Liver (tissue), 9 donors: ENCODE measurements around the gene HTR4. TPM values are rescaled to one million over a fixed set of nuclear protein-coding genes. Genes with fewer than 3 reads are reported as not detected.
A peak's percentile ranks its signal among the peaks of the same experiment; 100 is the strongest.

ENCODE experiments used
- DNase-seq: peaks from one replicate; pipeline ENCODE4 v3.0.0-alpha.2; 2017; ENCODE audit warnings: low spot score
- H3K27ac ChIP-seq, 2 donors: one replicate each; pipeline ENCODE4 v1.7.0; 2013; ENCODE audit warnings: inconsistent platforms in 2 of 2, low read length in 2 of 2, control low read depth in 1 of 2, low read depth in 1 of 2, mild to moderate bottlenecking in 1 of 2
- H3K27me3 ChIP-seq, 4 donors: one replicate each; pipeline versions ENCODE4 v1.6.1 to v1.7.0; 2013; ENCODE audit warnings: low read length in 3 of 4, inconsistent platforms in 1 of 4, mild to moderate bottlenecking in 1 of 4, moderate library complexity in 1 of 4; ENCODE audit not compliant: control insufficient read depth in 4 of 4, insufficient read depth in 4 of 4
- H3K36me3 ChIP-seq, 4 donors: one replicate each; pipeline versions ENCODE4 v1.6.1 to v1.7.0; 2013; ENCODE audit warnings: low read length in 3 of 4, mild to moderate bottlenecking in 3 of 4, low read depth in 1 of 4, moderate library complexity in 1 of 4; ENCODE audit not compliant: control insufficient read depth in 4 of 4, insufficient read depth in 3 of 4
- H3K4me1 ChIP-seq, 4 donors: one replicate each; pipeline versions ENCODE4 v1.6.1 to v1.7.0; 2013; ENCODE audit warnings: low read length in 3 of 4, mild to moderate bottlenecking in 3 of 4, moderate library complexity in 1 of 4; ENCODE audit not compliant: control insufficient read depth in 4 of 4, insufficient read depth in 4 of 4
- H3K4me3 ChIP-seq, 3 donors: one replicate each; pipeline versions ENCODE4 v1.6.1 to v1.7.0; 2013; ENCODE audit warnings: low read length in 3 of 3, control low read depth in 1 of 3, low read depth in 1 of 3, mild to moderate bottlenecking in 1 of 3
- H3K9ac ChIP-seq, 2 donors: one replicate each; pipeline ENCODE4 v1.7.0; 2013; ENCODE audit warnings: low read length in 2 of 2, mild to moderate bottlenecking in 2 of 2, moderate library complexity in 2 of 2, control low read depth in 1 of 2, low read depth in 1 of 2
- H3K9me3 ChIP-seq, 4 donors: one replicate each; pipeline versions ENCODE4 v1.6.1 to v1.7.0; 2013; ENCODE audit warnings: low read length in 3 of 4; ENCODE audit not compliant: control insufficient read depth in 4 of 4
- CTCF ChIP-seq: fragments of 150-350 bp; IDR thresholded peaks from 2 replicates; pipeline ENCODE4 v1.5.1; 2017; ENCODE audit warnings: improper control_type of control experiment, low read depth, low read length; ENCODE audit not compliant: missing input control
- EGR1 ChIP-seq, 2 donors: IDR thresholded peaks; 2 replicates each; pipeline ENCODE4 v1.6.1; 2016 to 2018; ENCODE audit warnings: antibody characterized with exemption in 2 of 2, low read depth in 2 of 2
- GABPA ChIP-seq, 2 donors: IDR thresholded peaks in 1 of 2; conservative IDR thresholded peaks in 1 of 2; 2 replicates each; pipeline ENCODE4 v1.6.1; 2016; ENCODE audit warnings: antibody characterized with exemption in 2 of 2, mild to moderate bottlenecking in 1 of 2, moderate library complexity in 1 of 2
- HNF4A ChIP-seq, 2 donors: conservative IDR thresholded peaks; 2 replicates each; pipeline ENCODE4 v1.6.1; 2016; ENCODE audit warnings: antibody characterized with exemption in 2 of 2, mild to moderate bottlenecking in 2 of 2
- HNF4G ChIP-seq: IDR thresholded peaks from 2 replicates; pipeline ENCODE4 v1.6.1; 2016; ENCODE audit warnings: antibody characterized with exemption
- JUND ChIP-seq, 2 donors: IDR thresholded peaks; 2 replicates each; pipeline ENCODE4 v1.6.1; 2016; ENCODE audit warnings: antibody characterized with exemption in 2 of 2
- NR2F2 ChIP-seq: IDR thresholded peaks from 2 replicates; pipeline ENCODE4 v1.6.1; 2016; ENCODE audit warnings: antibody characterized with exemption
- RAD21 ChIP-seq, 2 donors: IDR thresholded peaks; 2 replicates each; pipeline ENCODE4 v1.6.1; 2016; ENCODE audit warnings: antibody characterized with exemption in 2 of 2, mild to moderate bottlenecking in 2 of 2
- REST ChIP-seq: IDR thresholded peaks from 2 replicates; pipeline ENCODE4 v1.6.1; 2016; ENCODE audit warnings: antibody characterized with exemption, mild to moderate bottlenecking
- RXRA ChIP-seq, 2 donors: IDR thresholded peaks; 2 replicates each; pipeline ENCODE4 v1.6.1; 2017 to 2018; ENCODE audit warnings: antibody characterized with exemption in 2 of 2, mild to moderate bottlenecking in 1 of 2
- SP1 ChIP-seq: IDR thresholded peaks from 2 replicates; pipeline ENCODE4 v1.6.1; 2018; ENCODE audit warnings: antibody characterized with exemption, mild to moderate bottlenecking
- TAF1 ChIP-seq: conservative IDR thresholded peaks from 2 replicates; pipeline ENCODE4 v1.6.1; 2016; ENCODE audit warnings: antibody characterized with exemption, mild to moderate bottlenecking
- YY1 ChIP-seq: IDR thresholded peaks from 2 replicates; pipeline ENCODE4 v1.6.1; 2016; ENCODE audit warnings: antibody characterized with exemption, mild to moderate bottlenecking
- ZBTB33 ChIP-seq: IDR thresholded peaks from 2 replicates; pipeline ENCODE4 v1.6.1; 2016; ENCODE audit warnings: antibody characterized with exemption
- WGBS: extraction: QIAGEN DNeasy Blood & Tissue Kit; methylation state at CpG from one replicate; pipeline ENCODE4 v1.1.7; 2013; 5-methylcytosine and 5-hydroxymethylcytosine counted together
- polyA plus RNA-seq, 2 donors: library from polyadenylated mRNA; stranded (reverse) in 1 of 2; unstranded in 1 of 2; fragments of 200-250 nt in 1 of 2; fragments of >200 nt in 1 of 2; fragmentation: Nextera tagmentation in 1 of 2; extraction: Ambion mirVana in 1 of 2; gene quantifications; one replicate each; pipeline versions ENCODE4 v1.2.1 to v1.2.3, GENCODE V29; 2013 to 2015
- total RNA-seq, 2 donors: library from RNA; depleted of rRNA; stranded (reverse); fragments of >200 nt; gene quantifications; one replicate each; pipeline ENCODE4 v1.2.3, GENCODE V29; 2014
- TF ChIP-seq, protein P1 (sequence below): IDR thresholded peaks from 2 replicates; pipeline ENCODE4 v1.6.1; 2016; ENCODE audit warnings: antibody characterized with exemption
- donor health status: healthy.
- donor health status: healthy.
- donor health status: healthy.
- donor health status: healthy.
- donor health status: healthy.

Gene HTR4
- total and polyA plus RNA-seq, 4 donors, result 0.19 to 2.4 (median 0.98) TPM

- Histone ChIP-seq H3K36me3 (no peaks in the 10 kb centered on the region), H3K27ac (no peak overlapping the region), H3K4me1 (peaks cover 0 to 11% (median 7%) of the 10 kb centered on the region in 4 donors), H3K27me3 (no peaks in the 10 kb centered on the region), H3K9ac (no peak overlapping the region), H3K9me3 (no peaks in the 10 kb centered on the region), H3K4me3 (no peak overlapping the region)
- DNase-seq, result no peak
- 95% methylated on average over 1 of the region's 1 CpG for WGBS
- TF ChIP-seq ZBTB33 (no peak), RAD21 (IDR thresholded peaks at IDR 0.05) (no peak), HNF4G (no peak), REST (no peak), EGR1 (IDR thresholded peaks at IDR 0.05; ENCODE audit: low read depth in 2 of 2) (no peak), TAF1 (no peak), YY1 (no peak)
Observed at GRCh38 chr5:148563021-148563420, 91.3 kb downstream of the HTR4 start.

- TF ChIP-seq, protein P1, sequence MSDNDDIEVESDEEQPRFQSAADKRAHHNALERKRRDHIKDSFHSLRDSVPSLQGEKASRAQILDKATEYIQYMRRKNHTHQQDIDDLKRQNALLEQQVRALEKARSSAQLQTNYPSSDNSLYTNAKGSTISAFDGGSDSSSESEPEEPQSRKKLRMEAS, result no peak
- TF ChIP-seq HNF4A (conservative IDR thresholded peaks at IDR 0.05) (peak; percentile 46 to 50), NR2F2 (no peak), YY1 (peak; percentile 68), RAD21 (IDR thresholded peaks at IDR 0.05) (peak; percentile 26 to 30), CTCF (no peak), GABPA (IDR thresholded peaks at IDR 0.05 in 1 of 2, conservative IDR thresholded peaks at IDR 0.05 in 1 of 2) (no peak), JUND (IDR thresholded peaks at IDR 0.05) (no peak), RXRA (IDR thresholded peaks at IDR 0.05) (peak in 1 of 2 donors; percentile 43), REST (peak; percentile 39), SP1 (peak; percentile 66), ZBTB33 (no peak), HNF4G (no peak)
- Histone ChIP-seq H3K9me3 (no peaks in the 10 kb centered on the region), H3K27ac (no peak overlapping the region), H3K4me1 (peaks cover 0 to 11% (median 7%) of the 10 kb centered on the region in 4 donors), H3K27me3 (no peaks in the 10 kb centered on the region), H3K4me3 (no peak overlapping the region), H3K9ac (no peak overlapping the region), H3K36me3 (no peaks in the 10 kb centered on the region)
- DNase-seq, result no peak
- 18% methylated on average over 3 of the region's 3 CpGs for WGBS
Observed at GRCh38 chr5:148561801-148562311, 92.5 kb downstream of the HTR4 start.
